Measurements from ENCODE around the gene POLK. TPM values are rescaled to one million over a fixed set of nuclear protein-coding genes. Genes with fewer than 3 reads are reported as not detected.

Gene POLK
- total and polyA plus RNA-seq, 2 donors (not counting 3 experiments of a cell fraction or from before 2014, with no cell fraction given) = 5.1 to 27.3 TPM

DNA sequence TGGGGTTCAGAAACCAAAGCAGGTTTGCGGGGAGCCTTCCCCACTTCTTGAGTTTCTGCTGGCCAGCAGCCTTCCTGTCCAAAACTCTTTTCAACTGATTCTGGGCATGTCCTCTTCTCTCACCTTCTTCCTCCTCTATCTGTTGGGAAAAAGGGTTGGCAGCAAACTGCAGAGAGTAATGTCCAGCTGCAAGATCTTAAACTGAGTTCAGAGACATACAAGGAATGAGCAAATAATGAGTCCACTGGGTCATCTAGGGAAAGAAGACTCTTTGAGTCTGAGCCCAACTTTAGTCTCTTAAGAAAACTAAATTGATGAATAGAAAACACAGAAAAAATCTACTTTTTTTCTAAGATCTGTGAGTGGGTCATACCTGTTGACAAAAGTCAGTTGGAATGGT lies 116.1 kb downstream of the POLK start:
- ChIA-PET CTCF (interaction anchor here (1.0 to 1.1 kb wide), 2 partner anchors 7 to 9 kb away, joined by 3 read pairs; no protein-coding TSS in a partner anchor), POLR2A (no interaction called here)
- no peaks in the 10 kb centered on the region for H3K79me2 ChIP-seq (ENCODE audit: control insufficient read depth, insufficient read depth, low read length)
- no peaks in the 10 kb centered on the region for H4K20me1 ChIP-seq (replicated peaks; ENCODE audit: control insufficient read depth, extremely low read depth, insufficient read depth, low read length)
- H3K9me3 ChIP-seq (replicated peaks; ENCODE audit: control insufficient read depth, insufficient read depth, low read length) = no peaks in the 10 kb centered on the region
- H3K9me1 ChIP-seq (replicated peaks; ENCODE audit: control insufficient read depth, extremely low read depth, insufficient read depth, low read length) = no peaks in the 10 kb centered on the region
- no peak for DNase-seq (ENCODE audit: low read depth, low spot score)
- TF ChIP-seq JUN (IDR thresholded peaks at IDR 0.05; ENCODE audit: borderline replicate concordance, insufficient read depth, insufficient read length, low read depth) = no peak
- no peak for TF ChIP-seq POLR2A (IDR thresholded peaks at IDR 0.05; ENCODE audit: low read depth, low read length)
- TF ChIP-seq MYC (IDR thresholded peaks at IDR 0.05; ENCODE audit: low read depth, low read length) = no peak
- no peak for TF ChIP-seq MAX (IDR thresholded peaks at IDR 0.05; ENCODE audit: insufficient read depth, insufficient read length)
- no peak for TF ChIP-seq POLR2AphosphoS5 (IDR thresholded peaks at IDR 0.05; ENCODE audit: insufficient read depth, low read depth, low read length)
- no peak for TF ChIP-seq EZH2 (IDR thresholded peaks at IDR 0.05; ENCODE audit: borderline replicate concordance, low read depth, low read length, severe bottlenecking)
- TF ChIP-seq GATA2 (IDR thresholded peaks at IDR 0.05; ENCODE audit: insufficient read depth, insufficient read length, low read depth, low read length) = no peak
- TF ChIP-seq FOS (IDR thresholded peaks at IDR 0.05; ENCODE audit: borderline replicate concordance, insufficient read depth, low read length) = no peak
- TF ChIP-seq CTCF (IDR thresholded peaks at IDR 0.05; ENCODE audit: extremely low read depth in 1 of 2, insufficient read depth in 1 of 2, low read depth in 1 of 2, low read length in 2 of 2) = no peak
- H2AFZ ChIP-seq (ENCODE audit: low read depth, low read length) = no peak overlapping the region
- no peak overlapping the region for H3K4me2 ChIP-seq (ENCODE audit: insufficient read depth, low read length)
- dilution Hi-C loops (cut with MboI; ENCODE audit: extremely low pct_ligation_motif_present, low sequenced_read_pairs) = no loop called here
- H3K27me3 ChIP-seq (ENCODE audit: control insufficient read depth in 2 of 2, insufficient read depth in 2 of 2, low read length in 2 of 2) = no peaks in the 10 kb centered on the region
- no peak for FAIRE-seq
- H3K27ac ChIP-seq (ENCODE audit: insufficient read depth, low read depth, low read length) = no peak overlapping the region
- H3K36me3 ChIP-seq (ENCODE audit: control insufficient read depth in 2 of 2, extremely low read depth in 1 of 2, insufficient read depth in 2 of 2, low read length in 2 of 2) = no peaks in the 10 kb centered on the region
- no peak overlapping the region for H3K4me3 ChIP-seq (replicated peaks in 1 of 3; ENCODE audit: insufficient read depth in 1 of 3, low read depth in 1 of 3, low read length in 3 of 3)
- peaks cover 2% of the 10 kb centered on the region for H3K4me1 ChIP-seq (ENCODE audit: control insufficient read depth, extremely low read depth, insufficient read depth, low read length)
- H3K9ac ChIP-seq (replicated peaks; ENCODE audit: extremely low read depth, insufficient read depth, low read length) = no peak overlapping the region
- no TSS peak for BruUV-seq (replicated peaks)
- intact Hi-C loops (cut with micrococcal nuclease) = no loop called here

Data from endothelial cell of umbilical vein (primary cell).